RWPE2 (cell line): ENCODE results near the gene ARX.
A peak's percentile ranks its signal among the peaks of the same experiment; 100 is the strongest.

Source experiments
- ATAC-seq: fragments of 200-7000 bp; cut with Tn5 transposase; 3 replicates; pipeline ENCODE4 v1.9.1; 2021; ENCODE audit warnings: low read depth
- DNase-seq: peaks from one replicate; pipeline ENCODE4 v3.0.0-alpha.2; 2020; ENCODE audit warnings: low spot score
- H3K27ac ChIP-seq: fragments of 450-650 bp; 2 replicates; pipeline ENCODE4 v1.5.1; 2017; ENCODE audit warnings: mild to moderate bottlenecking; ENCODE audit not compliant: poor library complexity, severe bottlenecking
- H3K27me3 ChIP-seq: fragments of 250-450 bp; sonication (Bioruptor Pico); 2 replicates; pipeline ENCODE4 v1.5.1; 2021; ENCODE audit warnings: mild to moderate bottlenecking, moderate library complexity; ENCODE audit not compliant: insufficient read depth, poor library complexity, severe bottlenecking
- H3K36me3 ChIP-seq: fragments of 250-450 bp; sonication (Bioruptor Pico); 2 replicates; pipeline ENCODE4 v1.5.1; 2020; ENCODE audit warnings: low read depth, mild to moderate bottlenecking, moderate library complexity
- H3K4me1 ChIP-seq: fragments of 250-450 bp; sonication (Bioruptor Pico); 2 replicates; pipeline ENCODE4 v1.5.1; 2021; ENCODE audit warnings: mild to moderate bottlenecking, moderate library complexity; ENCODE audit not compliant: insufficient read depth, poor library complexity, severe bottlenecking
- H3K4me3 ChIP-seq: fragments of 250-450 bp; sonication (Bioruptor Pico); 2 replicates; pipeline ENCODE4 v1.5.1; 2021; ENCODE audit warnings: mild to moderate bottlenecking, moderate library complexity; ENCODE audit not compliant: severe bottlenecking
- H3K9me3 ChIP-seq: fragments of 250-450 bp; sonication (Bioruptor Pico); 2 replicates; pipeline ENCODE4 v1.5.1; 2021; ENCODE audit warnings: mild to moderate bottlenecking, moderate library complexity; ENCODE audit not compliant: severe bottlenecking
- CTCF ChIP-seq: fragments of 450-650 bp; IDR thresholded peaks from one replicate; pipeline ENCODE4 v1.5.1; 2017; ENCODE audit warnings: mild to moderate bottlenecking, moderate library complexity; ENCODE audit not compliant: poor library complexity, severe bottlenecking

ARX gene

GRCh38 chrX:25022499-25023325 is 6.9 kb upstream of the ARX start:
- H3K4me3 ChIP-seq = no peak overlapping the region
- H3K4me1 ChIP-seq = no peaks in the 10 kb centered on the region
- H3K36me3 ChIP-seq = no peaks in the 10 kb centered on the region
- H3K27ac ChIP-seq = no peak overlapping the region
- TF ChIP-seq CTCF = no peak
- no peaks in the 10 kb centered on the region for H3K9me3 ChIP-seq
- H3K27me3 ChIP-seq = peaks cover 40% of the 10 kb centered on the region
- no peak for DNase-seq
- no peak for ATAC-seq

GRCh38 chrX:25020905-25021449 is 5.2 kb upstream of the ARX start:
- ATAC-seq = peak; percentile 44; the same call in 1 of the 3 replicates
- Histone ChIP-seq H3K27ac (no peak overlapping the region), H3K36me3 (no peaks in the 10 kb centered on the region), H3K27me3 (peaks cover 57% of the 10 kb centered on the region), H3K4me3 (no peak overlapping the region), H3K9me3 (no peaks in the 10 kb centered on the region), H3K4me1 (no peaks in the 10 kb centered on the region)
- TF ChIP-seq CTCF = peak; percentile 48
- no peak for DNase-seq

- H3K4me1 ChIP-seq = no peaks in the 10 kb centered on the region
- H3K4me3 ChIP-seq = no peak overlapping the region
- 0 out of 3 replicates have a peak, but pooled peaks have one; percentile 19 for ATAC-seq
- DNase-seq = no peak
- H3K27me3 ChIP-seq = peaks cover 62% of the 10 kb centered on the region
- no peaks in the 10 kb centered on the region for H3K36me3 ChIP-seq
- H3K9me3 ChIP-seq = no peaks in the 10 kb centered on the region
- no peak overlapping the region for H3K27ac ChIP-seq
- TF ChIP-seq CTCF = no peak
These were observed 4.7 kb upstream of the ARX start for GRCh38 chrX:25020391-25020904.

- Histone ChIP-seq H3K36me3 (no peaks in the 10 kb centered on the region), H3K9me3 (no peaks in the 10 kb centered on the region), H3K27ac (no peak overlapping the region), H3K4me1 (no peaks in the 10 kb centered on the region), H3K4me3 (no peak overlapping the region), H3K27me3 (peaks cover 68% of the 10 kb centered on the region)
- ATAC-seq (no peak), DNase-seq (no peak)
- TF ChIP-seq CTCF = no peak
These were observed 4.1 kb upstream of the ARX start for GRCh38 chrX:25019707-25020390.
